ENCODE results near the gene BCAS1. TPM values are rescaled to one million over a fixed set of nuclear protein-coding genes. Genes with fewer than 3 reads are reported as not detected.

The BCAS1 gene
- total and polyA plus RNA-seq, 10 of the 15 experiments (the other 5 are each of a cell fraction or from before 2014, with no cell fraction given): 0.21 to 1.4 (median 0.55) TPM

DNA sequence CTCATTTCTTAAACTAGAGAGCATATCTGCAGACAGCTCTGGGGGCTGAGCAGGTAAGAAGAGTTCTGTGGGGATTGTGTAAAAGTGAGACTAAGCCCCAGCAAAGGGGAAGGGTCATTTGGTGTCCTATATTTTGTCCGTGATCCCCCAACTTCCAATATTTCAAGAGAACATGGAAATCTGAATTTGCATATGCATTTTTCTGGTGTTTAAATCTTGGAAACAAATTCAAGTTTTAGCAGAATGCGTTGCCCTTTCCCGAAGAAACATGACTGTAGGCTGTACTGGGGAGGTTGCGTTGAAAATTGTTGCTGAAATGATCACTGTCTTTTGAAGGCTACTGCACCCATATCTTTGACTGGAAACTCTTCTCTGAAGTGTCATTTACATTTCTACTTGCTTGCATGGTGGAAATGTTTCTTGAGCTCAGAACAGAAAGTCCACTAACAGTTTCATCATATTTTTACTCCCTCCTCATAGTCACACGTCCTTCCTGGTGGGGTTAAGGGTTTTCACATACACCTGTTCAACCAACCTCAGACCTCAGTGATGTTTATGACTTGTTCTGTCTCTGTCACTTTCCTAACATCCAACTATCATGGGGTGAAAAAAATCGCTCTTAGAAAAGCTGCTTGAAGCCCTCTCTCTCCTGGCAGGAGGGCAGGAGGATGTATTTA is 140.3 kb downstream of the BCAS1 start (continued):
- peak; percentile 83; the same call in 1 of the 2 replicates for TF ChIP-seq TCF3 (IDR thresholded peaks at IDR 0.05; ENCODE audit: borderline replicate concordance, insufficient read depth, low read depth, low read length)
- no peak for TF ChIP-seq ESRRA (IDR thresholded peaks at IDR 0.05; ENCODE audit: low read length)
- no peak for TF ChIP-seq KDM1A (IDR thresholded peaks at IDR 0.05; ENCODE audit: borderline replicate concordance)
- TF ChIP-seq IRF4 (IDR thresholded peaks at IDR 0.05; ENCODE audit: low read depth, low read length): 0 out of 2 replicates have a peak, but pooled peaks have one; percentile 50
- TF ChIP-seq, protein P1, sequence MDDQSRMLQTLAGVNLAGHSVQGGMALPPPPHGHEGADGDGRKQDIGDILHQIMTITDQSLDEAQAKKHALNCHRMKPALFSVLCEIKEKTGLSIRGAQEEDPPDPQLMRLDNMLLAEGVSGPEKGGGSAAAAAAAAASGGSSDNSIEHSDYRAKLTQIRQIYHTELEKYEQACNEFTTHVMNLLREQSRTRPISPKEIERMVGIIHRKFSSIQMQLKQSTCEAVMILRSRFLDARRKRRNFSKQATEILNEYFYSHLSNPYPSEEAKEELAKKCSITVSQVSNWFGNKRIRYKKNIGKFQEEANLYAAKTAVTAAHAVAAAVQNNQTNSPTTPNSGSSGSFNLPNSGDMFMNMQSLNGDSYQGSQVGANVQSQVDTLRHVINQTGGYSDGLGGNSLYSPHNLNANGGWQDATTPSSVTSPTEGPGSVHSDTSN (IDR thresholded peaks at IDR 0.05; ENCODE audit: insufficient replicate concordance, low read depth, low read length): no peak
- no peak for TF ChIP-seq RAD51 (IDR thresholded peaks at IDR 0.05)
- TF ChIP-seq STAT3 (IDR thresholded peaks at IDR 0.05; ENCODE audit: low read depth, low read length): no peak
- TF ChIP-seq RUNX3 (IDR thresholded peaks at IDR 0.05; ENCODE audit: low read length): peak; percentile 87
- TF ChIP-seq, protein P2, sequence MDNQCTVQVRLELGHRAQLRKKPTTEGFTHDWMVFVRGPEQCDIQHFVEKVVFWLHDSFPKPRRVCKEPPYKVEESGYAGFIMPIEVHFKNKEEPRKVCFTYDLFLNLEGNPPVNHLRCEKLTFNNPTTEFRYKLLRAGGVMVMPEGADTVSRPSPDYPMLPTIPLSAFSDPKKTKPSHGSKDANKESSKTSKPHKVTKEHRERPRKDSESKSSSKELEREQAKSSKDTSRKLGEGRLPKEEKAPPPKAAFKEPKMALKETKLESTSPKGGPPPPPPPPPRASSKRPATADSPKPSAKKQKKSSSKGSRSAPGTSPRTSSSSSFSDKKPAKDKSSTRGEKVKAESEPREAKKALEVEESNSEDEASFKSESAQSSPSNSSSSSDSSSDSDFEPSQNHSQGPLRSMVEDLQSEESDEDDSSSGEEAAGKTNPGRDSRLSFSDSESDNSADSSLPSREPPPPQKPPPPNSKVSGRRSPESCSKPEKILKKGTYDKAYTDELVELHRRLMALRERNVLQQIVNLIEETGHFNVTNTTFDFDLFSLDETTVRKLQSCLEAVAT (IDR thresholded peaks at IDR 0.05): peak; percentile 73
- no peak for TF ChIP-seq ZNF622 (IDR thresholded peaks at IDR 0.05)
- TF ChIP-seq BMI1 (IDR thresholded peaks at IDR 0.05; ENCODE audit: borderline replicate concordance): no peak
- TF ChIP-seq CHD2 (IDR thresholded peaks at IDR 0.05; ENCODE audit: borderline replicate concordance, low read depth, low read length): peak; percentile 76; the same call in 1 of the 2 replicates
- no peak for TF ChIP-seq YY1 (IDR thresholded peaks at IDR 0.05; ENCODE audit: low read depth, low read length)
- TF ChIP-seq STAT1 (conservative IDR thresholded peaks at IDR 0.05): no peak
- no peak for TF ChIP-seq NFYB (IDR thresholded peaks at IDR 0.05; ENCODE audit: insufficient read depth, low read depth, low read length)
- TF ChIP-seq ZNF274 (IDR thresholded peaks at IDR 0.05; ENCODE audit: insufficient read depth, insufficient read length): no peak
- TF ChIP-seq, protein P3, sequence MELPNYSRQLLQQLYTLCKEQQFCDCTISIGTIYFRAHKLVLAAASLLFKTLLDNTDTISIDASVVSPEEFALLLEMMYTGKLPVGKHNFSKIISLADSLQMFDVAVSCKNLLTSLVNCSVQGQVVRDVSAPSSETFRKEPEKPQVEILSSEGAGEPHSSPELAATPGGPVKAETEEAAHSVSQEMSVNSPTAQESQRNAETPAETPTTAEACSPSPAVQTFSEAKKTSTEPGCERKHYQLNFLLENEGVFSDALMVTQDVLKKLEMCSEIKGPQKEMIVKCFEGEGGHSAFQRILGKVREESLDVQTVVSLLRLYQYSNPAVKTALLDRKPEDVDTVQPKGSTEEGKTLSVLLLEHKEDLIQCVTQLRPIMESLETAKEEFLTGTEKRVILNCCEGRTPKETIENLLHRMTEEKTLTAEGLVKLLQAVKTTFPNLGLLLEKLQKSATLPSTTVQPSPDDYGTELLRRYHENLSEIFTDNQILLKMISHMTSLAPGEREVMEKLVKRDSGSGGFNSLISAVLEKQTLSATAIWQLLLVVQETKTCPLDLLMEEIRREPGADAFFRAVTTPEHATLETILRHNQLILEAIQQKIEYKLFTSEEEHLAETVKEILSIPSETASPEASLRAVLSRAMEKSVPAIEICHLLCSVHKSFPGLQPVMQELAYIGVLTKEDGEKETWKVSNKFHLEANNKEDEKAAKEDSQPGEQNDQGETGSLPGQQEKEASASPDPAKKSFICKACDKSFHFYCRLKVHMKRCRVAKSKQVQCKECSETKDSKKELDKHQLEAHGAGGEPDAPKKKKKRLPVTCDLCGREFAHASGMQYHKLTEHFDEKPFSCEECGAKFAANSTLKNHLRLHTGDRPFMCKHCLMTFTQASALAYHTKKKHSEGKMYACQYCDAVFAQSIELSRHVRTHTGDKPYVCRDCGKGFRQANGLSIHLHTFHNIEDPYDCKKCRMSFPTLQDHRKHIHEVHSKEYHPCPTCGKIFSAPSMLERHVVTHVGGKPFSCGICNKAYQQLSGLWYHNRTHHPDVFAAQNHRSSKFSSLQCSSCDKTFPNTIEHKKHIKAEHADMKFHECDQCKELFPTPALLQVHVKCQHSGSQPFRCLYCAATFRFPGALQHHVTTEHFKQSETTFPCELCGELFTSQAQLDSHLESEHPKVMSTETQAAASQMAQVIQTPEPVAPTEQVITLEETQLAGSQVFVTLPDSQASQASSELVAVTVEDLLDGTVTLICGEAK (IDR thresholded peaks at IDR 0.05; ENCODE audit: borderline replicate concordance): no peak
- TF ChIP-seq, protein P4, sequence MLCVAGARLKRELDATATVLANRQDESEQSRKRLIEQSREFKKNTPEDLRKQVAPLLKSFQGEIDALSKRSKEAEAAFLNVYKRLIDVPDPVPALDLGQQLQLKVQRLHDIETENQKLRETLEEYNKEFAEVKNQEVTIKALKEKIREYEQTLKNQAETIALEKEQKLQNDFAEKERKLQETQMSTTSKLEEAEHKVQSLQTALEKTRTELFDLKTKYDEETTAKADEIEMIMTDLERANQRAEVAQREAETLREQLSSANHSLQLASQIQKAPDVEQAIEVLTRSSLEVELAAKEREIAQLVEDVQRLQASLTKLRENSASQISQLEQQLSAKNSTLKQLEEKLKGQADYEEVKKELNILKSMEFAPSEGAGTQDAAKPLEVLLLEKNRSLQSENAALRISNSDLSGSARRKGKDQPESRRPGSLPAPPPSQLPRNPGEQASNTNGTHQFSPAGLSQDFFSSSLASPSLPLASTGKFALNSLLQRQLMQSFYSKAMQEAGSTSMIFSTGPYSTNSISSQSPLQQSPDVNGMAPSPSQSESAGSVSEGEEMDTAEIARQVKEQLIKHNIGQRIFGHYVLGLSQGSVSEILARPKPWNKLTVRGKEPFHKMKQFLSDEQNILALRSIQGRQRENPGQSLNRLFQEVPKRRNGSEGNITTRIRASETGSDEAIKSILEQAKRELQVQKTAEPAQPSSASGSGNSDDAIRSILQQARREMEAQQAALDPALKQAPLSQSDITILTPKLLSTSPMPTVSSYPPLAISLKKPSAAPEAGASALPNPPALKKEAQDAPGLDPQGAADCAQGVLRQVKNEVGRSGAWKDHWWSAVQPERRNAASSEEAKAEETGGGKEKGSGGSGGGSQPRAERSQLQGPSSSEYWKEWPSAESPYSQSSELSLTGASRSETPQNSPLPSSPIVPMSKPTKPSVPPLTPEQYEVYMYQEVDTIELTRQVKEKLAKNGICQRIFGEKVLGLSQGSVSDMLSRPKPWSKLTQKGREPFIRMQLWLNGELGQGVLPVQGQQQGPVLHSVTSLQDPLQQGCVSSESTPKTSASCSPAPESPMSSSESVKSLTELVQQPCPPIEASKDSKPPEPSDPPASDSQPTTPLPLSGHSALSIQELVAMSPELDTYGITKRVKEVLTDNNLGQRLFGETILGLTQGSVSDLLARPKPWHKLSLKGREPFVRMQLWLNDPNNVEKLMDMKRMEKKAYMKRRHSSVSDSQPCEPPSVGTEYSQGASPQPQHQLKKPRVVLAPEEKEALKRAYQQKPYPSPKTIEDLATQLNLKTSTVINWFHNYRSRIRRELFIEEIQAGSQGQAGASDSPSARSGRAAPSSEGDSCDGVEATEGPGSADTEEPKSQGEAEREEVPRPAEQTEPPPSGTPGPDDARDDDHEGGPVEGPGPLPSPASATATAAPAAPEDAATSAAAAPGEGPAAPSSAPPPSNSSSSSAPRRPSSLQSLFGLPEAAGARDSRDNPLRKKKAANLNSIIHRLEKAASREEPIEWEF (IDR thresholded peaks at IDR 0.05; ENCODE audit: insufficient replicate concordance, low read depth, low read length): no peak
- TF ChIP-seq IKZF1 (conservative IDR thresholded peaks at IDR 0.05): no peak
